ENCODE results near the gene ANKS1B. TPM values are rescaled to one million over a fixed set of nuclear protein-coding genes. Genes with fewer than 3 reads are reported as not detected.

ANKS1B gene
- total RNA-seq, 2 experiments from 2014 or later = 0.96 to 1.1 TPM

- DNase-seq (no peak), ATAC-seq (no peak)
- Mint-ChIP-seq H3K27me3 (no peaks in the 10 kb centered on the region), H3K27ac (no peak overlapping the region), H3K4me1 (no peaks in the 10 kb centered on the region), H3K4me3 (no peak overlapping the region), H3K9me3 (ENCODE audit: low read depth) (peaks cover 4% of the 10 kb centered on the region), H3K36me3 (no peaks in the 10 kb centered on the region)
- CTCF ChIA-PET = no interaction called here
Observed at GRCh38 chr12:99712281-99712680, 272.5 kb downstream of the ANKS1B start.

- Mint-ChIP-seq H3K9me3 (ENCODE audit: low read depth) (peaks cover 4% of the 10 kb centered on the region), H3K4me1 (no peaks in the 10 kb centered on the region), H3K36me3 (no peaks in the 10 kb centered on the region), H3K4me3 (no peak overlapping the region), H3K27me3 (no peaks in the 10 kb centered on the region), H3K27ac (no peak overlapping the region)
- CTCF ChIA-PET = no interaction called here
- ATAC-seq (no peak), DNase-seq (no peak)
Observed at GRCh38 chr12:99711246-99711645, 273.5 kb downstream of the ANKS1B start.

- Mint-ChIP-seq H3K4me1 (no peaks in the 10 kb centered on the region), H3K27ac (no peak overlapping the region), H3K4me3 (no peak overlapping the region), H3K9me3 (ENCODE audit: low read depth) (peaks cover 8% of the 10 kb centered on the region), H3K36me3 (no peaks in the 10 kb centered on the region), H3K27me3 (no peaks in the 10 kb centered on the region)
- no peak for ATAC-seq
- DNase-seq = no peak
- CTCF ChIA-PET = no interaction called here
Observed at GRCh38 chr12:99709619-99710018, 275.1 kb downstream of the ANKS1B start.

GRCh38 chr12:99709116-99709515 lies 275.6 kb downstream of the ANKS1B start:
- CTCF ChIA-PET = no interaction called here
- Mint-ChIP-seq H3K4me1 (no peaks in the 10 kb centered on the region), H3K36me3 (no peaks in the 10 kb centered on the region), H3K27me3 (no peaks in the 10 kb centered on the region), H3K4me3 (no peak overlapping the region), H3K9me3 (ENCODE audit: low read depth) (peaks cover 6% of the 10 kb centered on the region), H3K27ac (no peak overlapping the region)
- ATAC-seq (no peak), DNase-seq (no peak)

GRCh38 chr12:99707883-99708282 lies 276.9 kb downstream of the ANKS1B start:
- Mint-ChIP-seq H3K27ac (no peak overlapping the region), H3K27me3 (no peaks in the 10 kb centered on the region), H3K4me3 (no peak overlapping the region), H3K4me1 (no peaks in the 10 kb centered on the region), H3K36me3 (no peaks in the 10 kb centered on the region), H3K9me3 (ENCODE audit: low read depth) (peaks cover 6% of the 10 kb centered on the region)
- ATAC-seq (no peak), DNase-seq (no peak)
- CTCF ChIA-PET = no interaction called here

- no peak for DNase-seq
- CTCF ChIA-PET = no interaction called here
- H3K9me3 Mint-ChIP-seq (ENCODE audit: low read depth) = peaks cover 6% of the 10 kb centered on the region
- H3K36me3 Mint-ChIP-seq = no peaks in the 10 kb centered on the region
- no peaks in the 10 kb centered on the region for H3K4me1 Mint-ChIP-seq
- no peaks in the 10 kb centered on the region for H3K27me3 Mint-ChIP-seq
- H3K27ac Mint-ChIP-seq = no peak overlapping the region
- ATAC-seq = no peak
- H3K4me3 Mint-ChIP-seq = no peak overlapping the region
Observed at GRCh38 chr12:99706736-99707473, 277.8 kb downstream of the ANKS1B start.

GRCh38 chr12:99704458-99704857 lies 280.3 kb downstream of the ANKS1B start:
- H3K36me3 Mint-ChIP-seq = no peaks in the 10 kb centered on the region
- CTCF ChIA-PET = no interaction called here
- no peaks in the 10 kb centered on the region for H3K4me1 Mint-ChIP-seq
- DNase-seq (no peak), ATAC-seq (no peak)
- no peak overlapping the region for H3K4me3 Mint-ChIP-seq
- H3K9me3 Mint-ChIP-seq (ENCODE audit: low read depth) = peaks cover 6% of the 10 kb centered on the region
- H3K27me3 Mint-ChIP-seq = no peaks in the 10 kb centered on the region
- no peak overlapping the region for H3K27ac Mint-ChIP-seq

- no peaks in the 10 kb centered on the region for H3K4me1 Mint-ChIP-seq
- no peaks in the 10 kb centered on the region for H3K27me3 Mint-ChIP-seq
- H3K36me3 Mint-ChIP-seq = no peaks in the 10 kb centered on the region
- ATAC-seq (no peak), DNase-seq (no peak)
- peaks cover 6% of the 10 kb centered on the region for H3K9me3 Mint-ChIP-seq (ENCODE audit: low read depth)
- CTCF ChIA-PET = no interaction called here
- H3K27ac Mint-ChIP-seq = no peak overlapping the region
- H3K4me3 Mint-ChIP-seq = no peak overlapping the region
Observed at GRCh38 chr12:99704036-99704435, 280.7 kb downstream of the ANKS1B start.

- ATAC-seq (no peak), DNase-seq (no peak)
- Mint-ChIP-seq H3K36me3 (no peaks in the 10 kb centered on the region), H3K27ac (no peak overlapping the region), H3K4me3 (no peak overlapping the region), H3K4me1 (no peaks in the 10 kb centered on the region), H3K27me3 (no peaks in the 10 kb centered on the region), H3K9me3 (ENCODE audit: low read depth) (peaks cover 2% of the 10 kb centered on the region)
- CTCF ChIA-PET = no interaction called here
Observed at GRCh38 chr12:99700032-99700431, 284.7 kb downstream of the ANKS1B start.

- Mint-ChIP-seq H3K27ac (no peak overlapping the region), H3K36me3 (no peaks in the 10 kb centered on the region), H3K9me3 (ENCODE audit: low read depth) (peaks cover 3% of the 10 kb centered on the region), H3K4me1 (no peaks in the 10 kb centered on the region), H3K4me3 (no peak overlapping the region), H3K27me3 (no peaks in the 10 kb centered on the region)
- ATAC-seq (no peak), DNase-seq (no peak)
- CTCF ChIA-PET = no interaction called here
Observed at GRCh38 chr12:99695050-99695449, 289.7 kb downstream of the ANKS1B start.

GRCh38 chr12:99686142-99686541 lies 298.6 kb downstream of the ANKS1B start:
- no peaks in the 10 kb centered on the region for H3K36me3 Mint-ChIP-seq
- no peak for DNase-seq
- H3K9me3 Mint-ChIP-seq (ENCODE audit: low read depth) = peaks cover 7% of the 10 kb centered on the region
- CTCF ChIA-PET = no interaction called here
- no peaks in the 10 kb centered on the region for H3K27me3 Mint-ChIP-seq
- H3K4me1 Mint-ChIP-seq = no peaks in the 10 kb centered on the region
- H3K4me3 Mint-ChIP-seq = no peak overlapping the region
- no peak overlapping the region for H3K27ac Mint-ChIP-seq
- no peak for ATAC-seq

GRCh38 chr12:99680276-99680675 lies 304.5 kb downstream of the ANKS1B start:
- ATAC-seq = no peak

GRCh38 chr12:99670635-99671034 lies 314.1 kb downstream of the ANKS1B start:
- Mint-ChIP-seq H3K4me1 (no peaks in the 10 kb centered on the region), H3K36me3 (no peaks in the 10 kb centered on the region), H3K4me3 (no peak overlapping the region), H3K27me3 (no peaks in the 10 kb centered on the region), H3K9me3 (ENCODE audit: low read depth) (peaks cover 6% of the 10 kb centered on the region), H3K27ac (no peak overlapping the region)
- CTCF ChIA-PET = no interaction called here
- DNase-seq (no peak), ATAC-seq (no peak)

More at GRCh38 chr12:99680276-99680675, 304.5 kb downstream of the ANKS1B start:
- no peak overlapping the region for H3K27ac Mint-ChIP-seq
- H3K4me3 Mint-ChIP-seq = no peak overlapping the region
- H3K36me3 Mint-ChIP-seq = no peaks in the 10 kb centered on the region
- no peaks in the 10 kb centered on the region for H3K27me3 Mint-ChIP-seq
- peaks cover 2% of the 10 kb centered on the region for H3K9me3 Mint-ChIP-seq (ENCODE audit: low read depth)
- CTCF ChIA-PET = no interaction called here
- no peak for DNase-seq
- H3K4me1 Mint-ChIP-seq = no peaks in the 10 kb centered on the region

GRCh38 chr12:99658671-99659349 lies 325.9 kb downstream of the ANKS1B start:
- Mint-ChIP-seq H3K4me1 (no peaks in the 10 kb centered on the region), H3K9me3 (ENCODE audit: low read depth) (no peaks in the 10 kb centered on the region), H3K36me3 (no peaks in the 10 kb centered on the region), H3K27me3 (no peaks in the 10 kb centered on the region), H3K27ac (no peak overlapping the region), H3K4me3 (no peak overlapping the region)
- ATAC-seq (no peak), DNase-seq (no peak)
- CTCF ChIA-PET = no interaction called here

All from activated CD8-positive, alpha-beta memory T cell treated with anti-CD3 and anti-CD28 coated beads, Interleukin-2, amount 10 ng/mL, durations not matched to agents 7 days and 5 days (primary cell).